ENCODE measurements around the gene CLDN11. TPM values are rescaled to one million over a fixed set of nuclear protein-coding genes. Genes with fewer than 3 reads are reported as not detected.
A peak's percentile ranks its signal among the peaks of the same experiment; 100 is the strongest.

Gene CLDN11
- total RNA-seq, 1 experiment from 2014 or later = 12.1 TPM

DNA sequence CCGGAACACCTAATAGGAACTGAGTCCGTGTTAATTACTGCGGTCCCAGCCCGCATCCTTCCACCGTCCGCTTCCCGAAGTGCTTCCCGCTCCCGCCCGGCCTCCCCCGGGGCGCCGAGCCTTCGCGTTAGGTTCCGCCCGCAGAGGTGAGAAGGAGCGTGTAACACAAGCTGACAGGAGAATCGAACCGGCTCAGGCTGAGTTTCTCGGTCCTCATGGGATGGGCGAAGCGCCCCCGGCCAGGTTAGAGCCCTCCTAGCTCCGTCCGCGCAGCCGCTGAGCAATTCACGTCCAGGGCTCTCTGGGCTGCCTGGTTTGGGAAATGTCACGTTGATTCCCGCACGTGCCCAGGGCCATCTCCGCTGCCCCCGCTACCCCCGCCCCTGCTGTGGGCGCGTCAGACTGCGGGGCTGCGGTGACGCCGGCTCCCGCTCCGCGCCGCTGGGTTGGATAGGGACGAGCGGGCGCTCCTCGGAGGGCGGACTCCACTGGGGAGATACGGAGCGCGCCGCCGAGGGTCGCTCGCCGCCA, 954 bp downstream of the CLDN11 start (continued):
- TF ChIP-seq, protein P1, sequence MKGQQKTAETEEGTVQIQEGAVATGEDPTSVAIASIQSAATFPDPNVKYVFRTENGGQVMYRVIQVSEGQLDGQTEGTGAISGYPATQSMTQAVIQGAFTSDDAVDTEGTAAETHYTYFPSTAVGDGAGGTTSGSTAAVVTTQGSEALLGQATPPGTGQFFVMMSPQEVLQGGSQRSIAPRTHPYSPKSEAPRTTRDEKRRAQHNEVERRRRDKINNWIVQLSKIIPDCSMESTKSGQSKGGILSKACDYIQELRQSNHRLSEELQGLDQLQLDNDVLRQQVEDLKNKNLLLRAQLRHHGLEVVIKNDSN (CRISPR knock-in tag; IDR thresholded peaks at IDR 0.05) = peak; percentile 49; the same call in 1 of the 2 replicates
- no peak for TF ChIP-seq TEAD4 (CRISPR knock-in tag; IDR thresholded peaks at IDR 0.05)
- TF ChIP-seq, protein P2, sequence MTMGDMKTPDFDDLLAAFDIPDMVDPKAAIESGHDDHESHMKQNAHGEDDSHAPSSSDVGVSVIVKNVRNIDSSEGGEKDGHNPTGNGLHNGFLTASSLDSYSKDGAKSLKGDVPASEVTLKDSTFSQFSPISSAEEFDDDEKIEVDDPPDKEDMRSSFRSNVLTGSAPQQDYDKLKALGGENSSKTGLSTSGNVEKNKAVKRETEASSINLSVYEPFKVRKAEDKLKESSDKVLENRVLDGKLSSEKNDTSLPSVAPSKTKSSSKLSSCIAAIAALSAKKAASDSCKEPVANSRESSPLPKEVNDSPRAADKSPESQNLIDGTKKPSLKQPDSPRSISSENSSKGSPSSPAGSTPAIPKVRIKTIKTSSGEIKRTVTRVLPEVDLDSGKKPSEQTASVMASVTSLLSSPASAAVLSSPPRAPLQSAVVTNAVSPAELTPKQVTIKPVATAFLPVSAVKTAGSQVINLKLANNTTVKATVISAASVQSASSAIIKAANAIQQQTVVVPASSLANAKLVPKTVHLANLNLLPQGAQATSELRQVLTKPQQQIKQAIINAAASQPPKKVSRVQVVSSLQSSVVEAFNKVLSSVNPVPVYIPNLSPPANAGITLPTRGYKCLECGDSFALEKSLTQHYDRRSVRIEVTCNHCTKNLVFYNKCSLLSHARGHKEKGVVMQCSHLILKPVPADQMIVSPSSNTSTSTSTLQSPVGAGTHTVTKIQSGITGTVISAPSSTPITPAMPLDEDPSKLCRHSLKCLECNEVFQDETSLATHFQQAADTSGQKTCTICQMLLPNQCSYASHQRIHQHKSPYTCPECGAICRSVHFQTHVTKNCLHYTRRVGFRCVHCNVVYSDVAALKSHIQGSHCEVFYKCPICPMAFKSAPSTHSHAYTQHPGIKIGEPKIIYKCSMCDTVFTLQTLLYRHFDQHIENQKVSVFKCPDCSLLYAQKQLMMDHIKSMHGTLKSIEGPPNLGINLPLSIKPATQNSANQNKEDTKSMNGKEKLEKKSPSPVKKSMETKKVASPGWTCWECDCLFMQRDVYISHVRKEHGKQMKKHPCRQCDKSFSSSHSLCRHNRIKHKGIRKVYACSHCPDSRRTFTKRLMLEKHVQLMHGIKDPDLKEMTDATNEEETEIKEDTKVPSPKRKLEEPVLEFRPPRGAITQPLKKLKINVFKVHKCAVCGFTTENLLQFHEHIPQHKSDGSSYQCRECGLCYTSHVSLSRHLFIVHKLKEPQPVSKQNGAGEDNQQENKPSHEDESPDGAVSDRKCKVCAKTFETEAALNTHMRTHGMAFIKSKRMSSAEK (CRISPR knock-in tag; IDR thresholded peaks at IDR 0.05; ENCODE audit: borderline replicate concordance) = no peak
- peak; percentile 80 for TF ChIP-seq FOXP1 (CRISPR knock-in tag; IDR thresholded peaks at IDR 0.05; ENCODE audit: borderline replicate concordance)
- TF ChIP-seq FOXJ3 (CRISPR knock-in tag; IDR thresholded peaks at IDR 0.05; ENCODE audit: borderline replicate concordance) = no peak
- 0 out of 2 replicates have a peak, but pooled peaks have one; percentile 21 for TF ChIP-seq CREM (CRISPR knock-in tag; IDR thresholded peaks at IDR 0.05)
- TF ChIP-seq ELF4 (CRISPR knock-in tag; IDR thresholded peaks at IDR 0.05; ENCODE audit: low read depth) = 0 out of 2 replicates have a peak, but pooled peaks have one; percentile 42
- no peak for TF ChIP-seq NFATC4 (CRISPR knock-in tag; IDR thresholded peaks at IDR 0.05)
- TF ChIP-seq, protein P3, sequence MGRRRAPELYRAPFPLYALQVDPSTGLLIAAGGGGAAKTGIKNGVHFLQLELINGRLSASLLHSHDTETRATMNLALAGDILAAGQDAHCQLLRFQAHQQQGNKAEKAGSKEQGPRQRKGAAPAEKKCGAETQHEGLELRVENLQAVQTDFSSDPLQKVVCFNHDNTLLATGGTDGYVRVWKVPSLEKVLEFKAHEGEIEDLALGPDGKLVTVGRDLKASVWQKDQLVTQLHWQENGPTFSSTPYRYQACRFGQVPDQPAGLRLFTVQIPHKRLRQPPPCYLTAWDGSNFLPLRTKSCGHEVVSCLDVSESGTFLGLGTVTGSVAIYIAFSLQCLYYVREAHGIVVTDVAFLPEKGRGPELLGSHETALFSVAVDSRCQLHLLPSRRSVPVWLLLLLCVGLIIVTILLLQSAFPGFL (CRISPR knock-in tag; IDR thresholded peaks at IDR 0.05; ENCODE audit: borderline replicate concordance) = no peak
- TF ChIP-seq, protein P4, sequence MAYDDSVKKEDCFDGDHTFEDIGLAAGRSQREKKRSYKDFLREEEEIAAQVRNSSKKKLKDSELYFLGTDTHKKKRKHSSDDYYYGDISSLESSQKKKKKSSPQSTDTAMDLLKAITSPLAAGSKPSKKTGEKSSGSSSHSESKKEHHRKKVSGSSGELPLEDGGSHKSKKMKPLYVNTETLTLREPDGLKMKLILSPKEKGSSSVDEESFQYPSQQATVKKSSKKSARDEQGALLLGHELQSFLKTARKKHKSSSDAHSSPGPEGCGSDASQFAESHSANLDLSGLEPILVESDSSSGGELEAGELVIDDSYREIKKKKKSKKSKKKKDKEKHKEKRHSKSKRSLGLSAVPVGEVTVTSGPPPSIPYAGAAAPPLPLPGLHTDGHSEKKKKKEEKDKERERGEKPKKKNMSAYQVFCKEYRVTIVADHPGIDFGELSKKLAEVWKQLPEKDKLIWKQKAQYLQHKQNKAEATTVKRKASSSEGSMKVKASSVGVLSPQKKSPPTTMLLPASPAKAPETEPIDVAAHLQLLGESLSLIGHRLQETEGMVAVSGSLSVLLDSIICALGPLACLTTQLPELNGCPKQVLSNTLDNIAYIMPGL (CRISPR knock-in tag; IDR thresholded peaks at IDR 0.05) = 0 out of 2 replicates have a peak, but pooled peaks have one; percentile 52
- TF ChIP-seq, protein P5, sequence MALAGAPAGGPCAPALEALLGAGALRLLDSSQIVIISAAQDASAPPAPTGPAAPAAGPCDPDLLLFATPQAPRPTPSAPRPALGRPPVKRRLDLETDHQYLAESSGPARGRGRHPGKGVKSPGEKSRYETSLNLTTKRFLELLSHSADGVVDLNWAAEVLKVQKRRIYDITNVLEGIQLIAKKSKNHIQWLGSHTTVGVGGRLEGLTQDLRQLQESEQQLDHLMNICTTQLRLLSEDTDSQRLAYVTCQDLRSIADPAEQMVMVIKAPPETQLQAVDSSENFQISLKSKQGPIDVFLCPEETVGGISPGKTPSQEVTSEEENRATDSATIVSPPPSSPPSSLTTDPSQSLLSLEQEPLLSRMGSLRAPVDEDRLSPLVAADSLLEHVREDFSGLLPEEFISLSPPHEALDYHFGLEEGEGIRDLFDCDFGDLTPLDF (CRISPR knock-in tag; IDR thresholded peaks at IDR 0.05) = peak; percentile 60; the same call in 1 of the 2 replicates
- TF ChIP-seq, protein P6, sequence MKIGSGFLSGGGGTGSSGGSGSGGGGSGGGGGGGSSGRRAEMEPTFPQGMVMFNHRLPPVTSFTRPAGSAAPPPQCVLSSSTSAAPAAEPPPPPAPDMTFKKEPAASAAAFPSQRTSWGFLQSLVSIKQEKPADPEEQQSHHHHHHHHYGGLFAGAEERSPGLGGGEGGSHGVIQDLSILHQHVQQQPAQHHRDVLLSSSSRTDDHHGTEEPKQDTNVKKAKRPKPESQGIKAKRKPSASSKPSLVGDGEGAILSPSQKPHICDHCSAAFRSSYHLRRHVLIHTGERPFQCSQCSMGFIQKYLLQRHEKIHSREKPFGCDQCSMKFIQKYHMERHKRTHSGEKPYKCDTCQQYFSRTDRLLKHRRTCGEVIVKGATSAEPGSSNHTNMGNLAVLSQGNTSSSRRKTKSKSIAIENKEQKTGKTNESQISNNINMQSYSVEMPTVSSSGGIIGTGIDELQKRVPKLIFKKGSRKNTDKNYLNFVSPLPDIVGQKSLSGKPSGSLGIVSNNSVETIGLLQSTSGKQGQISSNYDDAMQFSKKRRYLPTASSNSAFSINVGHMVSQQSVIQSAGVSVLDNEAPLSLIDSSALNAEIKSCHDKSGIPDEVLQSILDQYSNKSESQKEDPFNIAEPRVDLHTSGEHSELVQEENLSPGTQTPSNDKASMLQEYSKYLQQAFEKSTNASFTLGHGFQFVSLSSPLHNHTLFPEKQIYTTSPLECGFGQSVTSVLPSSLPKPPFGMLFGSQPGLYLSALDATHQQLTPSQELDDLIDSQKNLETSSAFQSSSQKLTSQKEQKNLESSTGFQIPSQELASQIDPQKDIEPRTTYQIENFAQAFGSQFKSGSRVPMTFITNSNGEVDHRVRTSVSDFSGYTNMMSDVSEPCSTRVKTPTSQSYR (CRISPR knock-in tag; IDR thresholded peaks at IDR 0.05) = 0 out of 2 replicates have a peak, but pooled peaks have one; percentile 61
- peak; percentile 57; the same call in 1 of the 2 replicates for TF ChIP-seq NFE2L1 (CRISPR knock-in tag; IDR thresholded peaks at IDR 0.05)
- TF ChIP-seq, protein P7, sequence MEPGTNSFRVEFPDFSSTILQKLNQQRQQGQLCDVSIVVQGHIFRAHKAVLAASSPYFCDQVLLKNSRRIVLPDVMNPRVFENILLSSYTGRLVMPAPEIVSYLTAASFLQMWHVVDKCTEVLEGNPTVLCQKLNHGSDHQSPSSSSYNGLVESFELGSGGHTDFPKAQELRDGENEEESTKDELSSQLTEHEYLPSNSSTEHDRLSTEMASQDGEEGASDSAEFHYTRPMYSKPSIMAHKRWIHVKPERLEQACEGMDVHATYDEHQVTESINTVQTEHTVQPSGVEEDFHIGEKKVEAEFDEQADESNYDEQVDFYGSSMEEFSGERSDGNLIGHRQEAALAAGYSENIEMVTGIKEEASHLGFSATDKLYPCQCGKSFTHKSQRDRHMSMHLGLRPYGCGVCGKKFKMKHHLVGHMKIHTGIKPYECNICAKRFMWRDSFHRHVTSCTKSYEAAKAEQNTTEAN (CRISPR knock-in tag; IDR thresholded peaks at IDR 0.05) = 0 out of 2 replicates have a peak, but pooled peaks have one; percentile 22
- TF ChIP-seq ZNF138 (CRISPR knock-in tag; conservative IDR thresholded peaks at IDR 0.05) = 0 out of 2 replicates have a peak, but pooled peaks have one; percentile 35
- TF ChIP-seq ZNF317 (CRISPR knock-in tag; IDR thresholded peaks at IDR 0.05; ENCODE audit: borderline replicate concordance, low read depth) = 0 out of 2 replicates have a peak, but pooled peaks have one; percentile 48
- no peak for TF ChIP-seq ZNF219 (CRISPR knock-in tag; IDR thresholded peaks at IDR 0.05; ENCODE audit: borderline replicate concordance)
- TF ChIP-seq RELA (CRISPR knock-in tag; IDR thresholded peaks at IDR 0.05; ENCODE audit: borderline replicate concordance) = peak; percentile 53; the same call in 1 of the 2 replicates
- TF ChIP-seq, protein P8, sequence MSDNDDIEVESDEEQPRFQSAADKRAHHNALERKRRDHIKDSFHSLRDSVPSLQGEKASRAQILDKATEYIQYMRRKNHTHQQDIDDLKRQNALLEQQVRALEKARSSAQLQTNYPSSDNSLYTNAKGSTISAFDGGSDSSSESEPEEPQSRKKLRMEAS (CRISPR knock-in tag; IDR thresholded peaks at IDR 0.05) = peak; percentile 86
- TF ChIP-seq SOX15 (CRISPR knock-in tag; IDR thresholded peaks at IDR 0.05) = no peak

All from WTC11 (cell line).